ENCODE measurements around the gene DPH1.

DPH1 gene

GRCh38 chr17:2075336-2076086, 45.6 kb downstream of the DPH1 start:
- Histone ChIP-seq H3K27ac (ENCODE audit: extremely low read depth, low read depth, low read length) (peak overlapping the region; percentile 42; the same call in 1 of the 2 replicates), H3K36me3 (ENCODE audit: control insufficient read depth in 2 of 2, insufficient read depth in 1 of 2, low read length in 2 of 2) (peaks cover 4 to 57% of the 10 kb centered on the region in 2 experiments; a peak in 2 of 3 replicates)
- CTCF ChIA-PET = interaction anchor here (0.5 to 3.8 kb wide), 8 partner anchors 8 to 169 kb away, joined by 3 to 18 read pairs (median 4); partner anchors contain the start of gene HIC1

GRCh38 chr17:2076087-2076984, 46.4 kb downstream of the DPH1 start:
- ChIA-PET POLR2A (no interaction called here), CTCF (interaction anchor here (0.5 to 3.8 kb wide), 7 partner anchors 9 to 317 kb away, joined by 3 to 18 read pairs (median 4); partner anchors contain the start of gene HIC1)
- no peaks in the 10 kb centered on the region for H3K9me3 ChIP-seq (ENCODE audit: control insufficient read depth, insufficient read depth, low read depth, low read length)
- H3K27ac ChIP-seq (ENCODE audit: extremely low read depth, low read depth, low read length) = peak overlapping the region; percentile 42
- no peak overlapping the region for H3K4me3 ChIP-seq (ENCODE audit: low read depth, low read length)
- H3K4me1 ChIP-seq (ENCODE audit: control insufficient read depth, insufficient read depth, low read length) = peaks cover 3% of the 10 kb centered on the region; the same call in 1 of the 2 replicates
- H3K36me3 ChIP-seq (ENCODE audit: control insufficient read depth in 2 of 2, insufficient read depth in 1 of 2, low read length in 2 of 2) = peaks cover 4 to 56% of the 10 kb centered on the region in 2 experiments; a peak in 2 of 3 replicates
- TF ChIP-seq ZBTB20 (tag by site-specific recombination; IDR thresholded peaks at IDR 0.05) (peak; percentile 74), ZNF19 (tag by site-specific recombination; IDR thresholded peaks at IDR 0.05; ENCODE audit: low read depth) (no peak), ZFP69B (tag by site-specific recombination; IDR thresholded peaks at IDR 0.05) (peak; percentile 88), ZNF692 (tag by site-specific recombination; IDR thresholded peaks at IDR 0.05) (peak; percentile 93)

More at GRCh38 chr17:2075336-2076086, 45.6 kb downstream of the DPH1 start:
- Histone ChIP-seq H3K4me1 (ENCODE audit: control insufficient read depth, insufficient read depth, low read length) (peaks cover 3% of the 10 kb centered on the region; the same call in 1 of the 2 replicates), H3K9me3 (ENCODE audit: control insufficient read depth, insufficient read depth, low read depth, low read length) (no peaks in the 10 kb centered on the region), H3K4me3 (ENCODE audit: low read depth, low read length) (no peak overlapping the region)
- POLR2A ChIA-PET = interaction anchor here (1.2 kb wide), 1 partner anchor 12 kb away, joined by 3 read pairs; no protein-coding TSS in a partner anchor
- TF ChIP-seq SALL2 (tag by site-specific recombination; IDR thresholded peaks at IDR 0.05; ENCODE audit: borderline replicate concordance) (no peak), EGR2 (tag by site-specific recombination; IDR thresholded peaks at IDR 0.05; ENCODE audit: low read depth) (peak; percentile 94), ZNF37A (tag by site-specific recombination; IDR thresholded peaks at IDR 0.05) (no peak), ZFHX2 (tag by site-specific recombination; conservative IDR thresholded peaks at IDR 0.05) (peak; percentile 95), PRDM6 (tag by site-specific recombination; IDR thresholded peaks at IDR 0.05) (no peak), ZBTB7A (tag by site-specific recombination; IDR thresholded peaks at IDR 0.05; ENCODE audit: low read depth) (no peak), ZNF544 (tag by site-specific recombination; IDR thresholded peaks at IDR 0.05) (no peak), INSM2 (tag by site-specific recombination; IDR thresholded peaks at IDR 0.05) (no peak)

GRCh38 chr17:2077040-2077439, 47.1 kb downstream of the DPH1 start:
- Histone ChIP-seq H3K4me1 (ENCODE audit: control insufficient read depth, insufficient read depth, low read length) (peaks cover 3% of the 10 kb centered on the region; the same call in 1 of the 2 replicates), H3K9me3 (ENCODE audit: control insufficient read depth, insufficient read depth, low read depth, low read length) (no peaks in the 10 kb centered on the region), H3K36me3 (ENCODE audit: control insufficient read depth in 2 of 2, insufficient read depth in 1 of 2, low read length in 2 of 2) (peaks cover 4 to 56% of the 10 kb centered on the region in 2 experiments; a peak in 2 of 3 replicates), H3K4me3 (ENCODE audit: low read depth, low read length) (no peak overlapping the region), H3K27ac (ENCODE audit: extremely low read depth, low read depth, low read length) (peak overlapping the region; percentile 42; the same call in 1 of the 2 replicates)
- no peak for TF ChIP-seq MZF1 (tag by site-specific recombination; IDR thresholded peaks at IDR 0.05; ENCODE audit: borderline replicate concordance)
- no peak for TF ChIP-seq ZNF184 (tag by site-specific recombination; IDR thresholded peaks at IDR 0.05)
- POLR2A ChIA-PET = no interaction called here
- CTCF ChIA-PET = interaction anchor here (0.5 to 3.8 kb wide), 4 partner anchors 12 to 316 kb away, joined by 4 to 18 read pairs (median 6); no protein-coding TSS in a partner anchor

Measured in HEK293 (cell line).